ENCODE measurements around the gene RBM41.

Gene RBM41

GRCh38 chrX:107054978-107055377 lies 63.6 kb downstream of the RBM41 start:
- no peak overlapping the region for H3K27ac ChIP-seq
- no peaks in the 10 kb centered on the region for H3K36me3 ChIP-seq (ENCODE audit: insufficient read depth, low read length)
- no peak for TF ChIP-seq EZH2 (IDR thresholded peaks at IDR 0.05)
- TF ChIP-seq POLR2AphosphoS5 (IDR thresholded peaks at IDR 0.05; ENCODE audit: borderline replicate concordance, low read depth, low read length), result no peak
- no peak for TF ChIP-seq FOXP2 (optimal IDR thresholded peaks at IDR 0.05; ENCODE audit: control extremely low read depth, extremely low read length, insufficient read depth)
- no peak overlapping the region for H3K4me3 ChIP-seq
- no peaks in the 10 kb centered on the region for H3K9me3 ChIP-seq (ENCODE audit: low read depth, low read length)
- no peak for DNase-seq (ENCODE audit: low read depth, low spot score)
- no peak overlapping the region for H3K9ac ChIP-seq (ENCODE audit: insufficient read length)

GRCh38 chrX:107050195-107050709 lies 68.4 kb downstream of the RBM41 start:
- no peak overlapping the region for H3K27ac ChIP-seq
- H3K9me3 ChIP-seq (ENCODE audit: low read depth, low read length), result no peaks in the 10 kb centered on the region
- H3K36me3 ChIP-seq (ENCODE audit: insufficient read depth, low read length), result no peaks in the 10 kb centered on the region
- no peak overlapping the region for H3K4me3 ChIP-seq
- no peak overlapping the region for H3K9ac ChIP-seq (ENCODE audit: insufficient read length)
- no peak for TF ChIP-seq FOXP2 (optimal IDR thresholded peaks at IDR 0.05; ENCODE audit: control extremely low read depth, extremely low read length, insufficient read depth)
- TF ChIP-seq EZH2 (IDR thresholded peaks at IDR 0.05), result no peak
- no peak for TF ChIP-seq POLR2AphosphoS5 (IDR thresholded peaks at IDR 0.05; ENCODE audit: borderline replicate concordance, low read depth, low read length)
- no peak for DNase-seq (ENCODE audit: low read depth, low spot score)

GRCh38 chrX:107047622-107048021 lies 71.0 kb downstream of the RBM41 start:
- H3K36me3 ChIP-seq (ENCODE audit: insufficient read depth, low read length), result no peaks in the 10 kb centered on the region
- no peak overlapping the region for H3K27ac ChIP-seq
- H3K4me3 ChIP-seq, result no peak overlapping the region
- no peak for DNase-seq (ENCODE audit: low read depth, low spot score)
- no peak for TF ChIP-seq POLR2AphosphoS5 (IDR thresholded peaks at IDR 0.05; ENCODE audit: borderline replicate concordance, low read depth, low read length)
- no peak for TF ChIP-seq FOXP2 (optimal IDR thresholded peaks at IDR 0.05; ENCODE audit: control extremely low read depth, extremely low read length, insufficient read depth)
- TF ChIP-seq EZH2 (IDR thresholded peaks at IDR 0.05), result no peak
- H3K9me3 ChIP-seq (ENCODE audit: low read depth, low read length), result no peaks in the 10 kb centered on the region
- H3K9ac ChIP-seq (ENCODE audit: insufficient read length), result no peak overlapping the region

- Histone ChIP-seq H3K27ac (no peak overlapping the region), H3K9me3 (ENCODE audit: low read depth, low read length) (no peaks in the 10 kb centered on the region), H3K36me3 (ENCODE audit: insufficient read depth, low read length) (no peaks in the 10 kb centered on the region), H3K4me3 (no peak overlapping the region), H3K9ac (ENCODE audit: insufficient read length) (no peak overlapping the region)
- DNase-seq (ENCODE audit: low read depth, low spot score), result no peak
- no peak for TF ChIP-seq EZH2 (IDR thresholded peaks at IDR 0.05)
- TF ChIP-seq FOXP2 (optimal IDR thresholded peaks at IDR 0.05; ENCODE audit: control extremely low read depth, extremely low read length, insufficient read depth), result no peak
- no peak for TF ChIP-seq POLR2AphosphoS5 (IDR thresholded peaks at IDR 0.05; ENCODE audit: borderline replicate concordance, low read depth, low read length)
These were observed 88.9 kb downstream of the RBM41 start for GRCh38 chrX:107029752-107030151.

DNA sequence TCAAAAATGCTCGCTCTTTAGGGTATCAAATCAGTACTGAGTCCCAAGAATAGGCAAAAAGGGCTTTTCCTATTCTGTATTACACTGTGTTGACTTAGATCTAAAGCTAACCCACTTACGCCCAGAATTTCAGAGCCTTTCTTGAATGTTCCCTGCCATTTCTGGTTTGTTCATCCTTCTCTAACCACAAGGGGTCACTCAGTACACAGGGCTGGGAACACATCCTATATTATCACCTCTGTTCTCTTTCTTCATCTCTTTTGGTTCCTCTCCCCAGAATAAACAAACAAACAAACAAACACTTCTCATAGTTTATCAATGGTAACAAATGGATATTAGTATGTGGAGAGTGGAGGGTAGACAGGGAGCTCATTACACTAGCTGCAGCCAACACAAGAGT lies 93.1 kb downstream of the RBM41 start:
- no peaks in the 10 kb centered on the region for H3K9me3 ChIP-seq (ENCODE audit: low read depth, low read length)
- no peak for TF ChIP-seq EZH2 (IDR thresholded peaks at IDR 0.05)
- TF ChIP-seq POLR2AphosphoS5 (IDR thresholded peaks at IDR 0.05; ENCODE audit: borderline replicate concordance, low read depth, low read length), result no peak
- TF ChIP-seq FOXP2 (optimal IDR thresholded peaks at IDR 0.05; ENCODE audit: control extremely low read depth, extremely low read length, insufficient read depth), result no peak
- no peak overlapping the region for H3K9ac ChIP-seq (ENCODE audit: insufficient read length)
- no peak overlapping the region for H3K27ac ChIP-seq
- no peaks in the 10 kb centered on the region for H3K36me3 ChIP-seq (ENCODE audit: insufficient read depth, low read length)
- DNase-seq (ENCODE audit: low read depth, low spot score), result no peak
- H3K4me3 ChIP-seq, result no peak overlapping the region

DNA sequence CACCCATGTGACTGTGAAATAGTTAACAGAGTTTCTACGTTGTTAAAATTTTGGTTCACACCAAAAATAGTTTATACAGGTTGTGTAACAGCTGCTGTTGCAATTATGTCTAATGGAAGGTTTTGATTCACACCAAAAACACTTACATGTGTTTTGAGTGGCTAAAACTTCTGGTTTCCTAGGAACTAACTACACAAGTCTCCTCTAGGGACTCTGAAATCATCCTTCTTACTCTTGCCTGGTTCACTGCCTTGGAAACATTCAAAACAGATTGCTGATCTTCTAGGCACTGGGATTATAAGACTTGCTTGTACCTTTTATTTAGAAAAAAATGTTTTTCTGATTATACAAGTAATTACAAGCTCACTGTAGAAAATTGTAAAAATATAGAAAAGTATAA lies 103.7 kb downstream of the RBM41 start:
- no peak overlapping the region for H3K27ac ChIP-seq
- no peaks in the 10 kb centered on the region for H3K9me3 ChIP-seq (ENCODE audit: low read depth, low read length)
- TF ChIP-seq POLR2AphosphoS5 (IDR thresholded peaks at IDR 0.05; ENCODE audit: borderline replicate concordance, low read depth, low read length) (no peak), FOXP2 (optimal IDR thresholded peaks at IDR 0.05; ENCODE audit: control extremely low read depth, extremely low read length, insufficient read depth) (no peak), EZH2 (IDR thresholded peaks at IDR 0.05) (no peak)
- H3K36me3 ChIP-seq (ENCODE audit: insufficient read depth, low read length), result no peaks in the 10 kb centered on the region
- H3K9ac ChIP-seq (ENCODE audit: insufficient read length), result no peak overlapping the region
- H3K4me3 ChIP-seq, result no peak overlapping the region
- DNase-seq (ENCODE audit: low read depth, low spot score), result no peak
